ENCODE results near the gene FOXJ3. TPM values are rescaled to one million over a fixed set of nuclear protein-coding genes. Genes with fewer than 3 reads are reported as not detected.

FOXJ3 gene
- total RNA-seq, 1 donor from 2014 or later: 50.1 TPM

- no peak overlapping the region for H3K4me3 Mint-ChIP-seq
- no peak overlapping the region for H3K27ac Mint-ChIP-seq
- intact Hi-C loops (cut with micrococcal nuclease): no loop called here
- peaks cover 10% of the 10 kb centered on the region for H3K27me3 Mint-ChIP-seq (ENCODE audit: insufficient read depth)
- H3K4me1 Mint-ChIP-seq (ENCODE audit: low read depth): no peaks in the 10 kb centered on the region
- DNase-seq (ENCODE audit: low spot score): no peak
- no peaks in the 10 kb centered on the region for H3K36me3 Mint-ChIP-seq (ENCODE audit: low read depth)
- H3K9me3 Mint-ChIP-seq: no peaks in the 10 kb centered on the region
Observed at GRCh38 chr1:42130061-42130660, 204.9 kb downstream of the FOXJ3 start.

GRCh38 chr1:42128964-42129363 is 206.1 kb downstream of the FOXJ3 start:
- intact Hi-C loops (cut with micrococcal nuclease): no loop called here
- H3K4me1 Mint-ChIP-seq (ENCODE audit: low read depth): no peaks in the 10 kb centered on the region
- H3K27ac Mint-ChIP-seq: no peak overlapping the region
- H3K9me3 Mint-ChIP-seq: no peaks in the 10 kb centered on the region
- H3K36me3 Mint-ChIP-seq (ENCODE audit: low read depth): no peaks in the 10 kb centered on the region
- H3K4me3 Mint-ChIP-seq: no peak overlapping the region
- H3K27me3 Mint-ChIP-seq (ENCODE audit: insufficient read depth): peaks cover 13% of the 10 kb centered on the region
- no peak for DNase-seq (ENCODE audit: low spot score)

- intact Hi-C loops (cut with micrococcal nuclease): no loop called here
- H3K9me3 Mint-ChIP-seq: no peaks in the 10 kb centered on the region
- no peak overlapping the region for H3K27ac Mint-ChIP-seq
- H3K36me3 Mint-ChIP-seq (ENCODE audit: low read depth): no peaks in the 10 kb centered on the region
- H3K4me1 Mint-ChIP-seq (ENCODE audit: low read depth): no peaks in the 10 kb centered on the region
- H3K4me3 Mint-ChIP-seq: no peak overlapping the region
- DNase-seq (ENCODE audit: low spot score): no peak
- peaks cover 13% of the 10 kb centered on the region for H3K27me3 Mint-ChIP-seq (ENCODE audit: insufficient read depth)
Observed at GRCh38 chr1:42128499-42128898, 206.5 kb downstream of the FOXJ3 start.

- no peak overlapping the region for H3K4me3 Mint-ChIP-seq
- intact Hi-C loops (cut with micrococcal nuclease): no loop called here
- no peaks in the 10 kb centered on the region for H3K4me1 Mint-ChIP-seq (ENCODE audit: low read depth)
Observed at GRCh38 chr1:42127767-42128166, 207.3 kb downstream of the FOXJ3 start.

More at GRCh38 chr1:42127767-42128166, 207.3 kb downstream of the FOXJ3 start:
- Mint-ChIP-seq H3K27me3 (ENCODE audit: insufficient read depth) (peaks cover 11% of the 10 kb centered on the region), H3K36me3 (ENCODE audit: low read depth) (no peaks in the 10 kb centered on the region), H3K27ac (no peak overlapping the region), H3K9me3 (no peaks in the 10 kb centered on the region)
- DNase-seq (ENCODE audit: low spot score): no peak

Other genes with a start within 250 kb of the FOXJ3 start
- not detected in 2 replicates for gene GUCA2B, start 181.8 kb downstream of the FOXJ3 start, total RNA-seq
- gene GUCA2A, start 170.5 kb downstream of the FOXJ3 start, total RNA-seq: not detected in 2 replicates
- gene RIMKLA, start 45.6 kb upstream of the FOXJ3 start, total RNA-seq: 3.3 and 4.8 TPM in 2 replicates
- gene ZMYND12, start 120.8 kb upstream of the FOXJ3 start, total RNA-seq: not detected in 2 replicates
- 40.1 and 48.0 TPM in 2 replicates for gene PPCS, start 121.3 kb upstream of the FOXJ3 start, total RNA-seq
- 1.0 and 1.9 TPM in 2 replicates for gene CCDC30, start 128.1 kb upstream of the FOXJ3 start, total RNA-seq